Right lobe of liver (tissue), 4 donors: Measurements from ENCODE around the gene HOXC4.
"Not testable (repeated sequence)": the region's sequence is repeated elsewhere in the genome, so short reads cannot be mapped to it uniquely, and the experiment has no call there.

Source experiments
- POLR2A ChIP-seq: fragments of 450-650 bp; IDR thresholded peaks from one replicate; pipeline ENCODE4 v1.6.1; 2017; ENCODE audit warnings: antibody characterized with exemption, mild to moderate bottlenecking
- TF ChIP-seq, protein P1 (sequence below), 4 donors: fragments of 200-600 bp in 3 of 4; fragments of 450-650 bp in 1 of 4; IDR thresholded peaks; one replicate each; pipeline versions ENCODE4 v1.5.1 to v1.8.0; 2016 to 2022; ENCODE audit warnings: antibody characterized with exemption in 4 of 4, mild to moderate bottlenecking in 2 of 4
- donor health status: DM: no; HTN: no; CAD: no.
- donor health status: DM: no; HTN: no; CAD: no.
- donor health status: DM: no; HTN: yes; CAD: no.

DNA sequence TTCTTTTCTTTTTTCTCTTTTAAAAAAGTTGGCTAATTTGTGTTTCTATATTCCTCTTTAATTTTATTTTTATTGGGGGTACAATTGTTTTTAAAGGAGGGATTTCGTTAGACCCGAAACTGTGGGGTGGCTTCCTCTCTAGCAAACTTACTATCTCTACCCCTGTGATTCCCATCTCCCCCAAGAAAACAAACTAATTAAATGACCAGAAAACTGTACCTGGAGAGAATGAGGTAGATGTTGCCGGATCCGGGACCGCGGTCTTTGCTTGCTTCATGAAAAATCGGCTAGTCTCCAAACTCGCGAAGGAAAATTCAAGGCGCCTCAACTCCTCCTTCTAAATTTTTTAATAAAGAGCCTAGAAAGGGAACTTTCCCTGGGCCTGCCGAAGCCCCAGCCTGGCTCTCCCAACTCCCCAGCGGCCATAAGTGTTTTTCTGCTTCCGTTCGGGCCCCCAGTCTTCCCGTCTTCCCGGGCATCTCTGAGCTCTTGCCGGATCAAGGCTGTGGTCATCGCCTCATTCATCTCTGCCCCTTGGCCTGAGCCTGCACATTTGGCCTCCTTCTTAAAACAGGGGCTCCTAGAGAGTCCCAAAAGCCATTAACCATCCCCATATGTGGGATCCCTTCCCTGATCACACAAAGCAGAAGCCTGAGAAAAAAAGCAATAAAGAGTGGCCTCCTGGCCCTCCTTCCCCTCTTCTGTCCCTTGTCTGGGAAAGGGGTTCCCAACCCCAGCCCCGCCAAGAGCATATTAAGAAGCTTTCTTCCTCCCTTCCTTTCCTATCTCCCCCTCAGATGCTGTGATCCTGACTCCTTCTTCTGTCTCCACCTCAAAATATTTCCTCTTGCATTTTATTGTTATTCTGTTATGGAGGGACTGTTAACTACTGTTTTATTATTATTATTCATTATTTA lies 26.6 kb downstream of the HOXC4 start:
- not testable (repeated sequence) for TF ChIP-seq POLR2A
- TF ChIP-seq, protein P1, sequence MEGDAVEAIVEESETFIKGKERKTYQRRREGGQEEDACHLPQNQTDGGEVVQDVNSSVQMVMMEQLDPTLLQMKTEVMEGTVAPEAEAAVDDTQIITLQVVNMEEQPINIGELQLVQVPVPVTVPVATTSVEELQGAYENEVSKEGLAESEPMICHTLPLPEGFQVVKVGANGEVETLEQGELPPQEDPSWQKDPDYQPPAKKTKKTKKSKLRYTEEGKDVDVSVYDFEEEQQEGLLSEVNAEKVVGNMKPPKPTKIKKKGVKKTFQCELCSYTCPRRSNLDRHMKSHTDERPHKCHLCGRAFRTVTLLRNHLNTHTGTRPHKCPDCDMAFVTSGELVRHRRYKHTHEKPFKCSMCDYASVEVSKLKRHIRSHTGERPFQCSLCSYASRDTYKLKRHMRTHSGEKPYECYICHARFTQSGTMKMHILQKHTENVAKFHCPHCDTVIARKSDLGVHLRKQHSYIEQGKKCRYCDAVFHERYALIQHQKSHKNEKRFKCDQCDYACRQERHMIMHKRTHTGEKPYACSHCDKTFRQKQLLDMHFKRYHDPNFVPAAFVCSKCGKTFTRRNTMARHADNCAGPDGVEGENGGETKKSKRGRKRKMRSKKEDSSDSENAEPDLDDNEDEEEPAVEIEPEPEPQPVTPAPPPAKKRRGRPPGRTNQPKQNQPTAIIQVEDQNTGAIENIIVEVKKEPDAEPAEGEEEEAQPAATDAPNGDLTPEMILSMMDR (IDR thresholded peaks at IDR 0.05): not testable (repeated sequence)
